GM23248 (cell line): Measurements from ENCODE around the gene EPN2. TPM values are rescaled to one million over a fixed set of nuclear protein-coding genes. Genes with fewer than 3 reads are reported as not detected.
A peak's percentile ranks its signal among the peaks of the same experiment; 100 is the strongest.
"Not testable (repeated sequence)": the region's sequence is repeated elsewhere in the genome, so short reads cannot be mapped to it uniquely, and the experiment has no call there.

Experiments
- DNase-seq: peaks from one replicate; pipeline ENCODE4 v3.0.0-alpha.2; 2015
- H2AFZ ChIP-seq: fragments of 200-600 bp; sonication (generic); 2 replicates; pipeline ENCODE4 v1.6.1; 2016; ENCODE audit warnings: antibody characterized with exemption
- H3F3A ChIP-seq: fragments of 200-600 bp; sonication (generic); 2 replicates; pipeline ENCODE4 v1.6.1; 2016; ENCODE audit warnings: mild to moderate bottlenecking, antibody characterized with exemption, mixed run types; ENCODE audit not compliant: insufficient read depth
- H3K27ac ChIP-seq: fragments of 200-600 bp; sonication (generic); 2 replicates; pipeline ENCODE4 v1.5.1; 2016; ENCODE audit warnings: mild to moderate bottlenecking
- H3K27me3 ChIP-seq: fragments of 200-600 bp; sonication (generic); replicated peaks from 2 replicates; pipeline ENCODE4 v1.6.1; 2016; ENCODE audit warnings: mild to moderate bottlenecking; ENCODE audit not compliant: insufficient read depth
- H3K36me3 ChIP-seq: fragments of 200-600 bp; sonication (generic); 2 replicates; pipeline ENCODE4 v1.6.1; 2016; ENCODE audit warnings: low read depth, mild to moderate bottlenecking
- H3K4me1 ChIP-seq: fragments of 200-600 bp; sonication (generic); 2 replicates; pipeline ENCODE4 v1.6.1; 2016; ENCODE audit warnings: mild to moderate bottlenecking; ENCODE audit not compliant: insufficient read depth
- H3K4me2 ChIP-seq: fragments of 200-600 bp; sonication (generic); one replicate; pipeline ENCODE4 v1.6.1; 2016; ENCODE audit warnings: mild to moderate bottlenecking; ENCODE audit not compliant: unreplicated experiment
- H3K4me3 ChIP-seq: fragments of 200-600 bp; sonication (generic); 2 replicates; pipeline ENCODE4 v1.5.1; 2016; ENCODE audit warnings: mild to moderate bottlenecking
- H3K79me2 ChIP-seq: fragments of 200-600 bp; sonication (generic); 2 replicates; pipeline ENCODE4 v1.6.1; 2016; ENCODE audit warnings: mild to moderate bottlenecking; ENCODE audit not compliant: insufficient read depth
- H3K9ac ChIP-seq: fragments of 200-600 bp; sonication (generic); 2 replicates; pipeline ENCODE4 v1.6.1; 2016; ENCODE audit warnings: mild to moderate bottlenecking
- H3K9me2 ChIP-seq: fragments of 200-600 bp; sonication (generic); 2 replicates; pipeline ENCODE4 v1.6.1; 2016; ENCODE audit warnings: mixed run types, mild to moderate bottlenecking, moderate library complexity; ENCODE audit not compliant: insufficient read depth
- H3K9me3 ChIP-seq: fragments of 200-600 bp; sonication (generic); one replicate; pipeline ENCODE4 v1.6.1; 2017; ENCODE audit warnings: low read depth
- H4K20me1 ChIP-seq: fragments of 200-600 bp; sonication (generic); 2 replicates; pipeline ENCODE4 v1.6.0; 2016; ENCODE audit not compliant: insufficient read depth
- EZH2 ChIP-seq: fragments of 200-600 bp; sonication (generic); IDR thresholded peaks from 2 replicates; pipeline ENCODE4 v1.6.1; 2018; ENCODE audit warnings: antibody characterized with exemption, mild to moderate bottlenecking; ENCODE audit not compliant: insufficient read depth, poor library complexity, severe bottlenecking
- EZH2phosphoT487 ChIP-seq: fragments of 200-600 bp; sonication (generic); IDR thresholded peaks from 2 replicates; pipeline ENCODE4 v1.6.1; 2018; ENCODE audit warnings: antibody characterized with exemption, moderate library complexity, mild to moderate bottlenecking, low read depth; ENCODE audit not compliant: insufficient read depth
- WGBS, 2 experiments: methylation state at CpG; one replicate each; pipeline ENCODE4 v1.1.6; 2015 to 2017; ENCODE audit warnings: low lambda C conversion rate in 2 of 2, low coverage in 1 of 2; ENCODE audit errors: missing lambda C conversion rate in 2 of 2; 5-methylcytosine and 5-hydroxymethylcytosine counted together
- in situ Hi-C: fragments of 300-500 bp; cut with MboI; formaldehyde crosslinking; loops from 2 replicates; pipeline ENCODE4 v1.15.0; 2020
- polyA plus RNA-seq: library from polyadenylated mRNA; unstranded; fragments of >200 nt; fragmentation: Nextera tagmentation; extraction: Ambion mirVana; gene quantifications from 2 replicates; pipeline ENCODE4 v1.2.1, GENCODE V29; 2016
- total RNA-seq: library from RNA; depleted of rRNA; stranded (reverse); fragments of >200 nt; shearing (Covaris generic); gene quantifications from 2 replicates; pipeline ENCODE4 v1.2.3, GENCODE V29; 2014

The EPN2 gene
- total and polyA plus RNA-seq, 2 experiments from 2014 or later = 25.3 to 54.0 TPM

DNA sequence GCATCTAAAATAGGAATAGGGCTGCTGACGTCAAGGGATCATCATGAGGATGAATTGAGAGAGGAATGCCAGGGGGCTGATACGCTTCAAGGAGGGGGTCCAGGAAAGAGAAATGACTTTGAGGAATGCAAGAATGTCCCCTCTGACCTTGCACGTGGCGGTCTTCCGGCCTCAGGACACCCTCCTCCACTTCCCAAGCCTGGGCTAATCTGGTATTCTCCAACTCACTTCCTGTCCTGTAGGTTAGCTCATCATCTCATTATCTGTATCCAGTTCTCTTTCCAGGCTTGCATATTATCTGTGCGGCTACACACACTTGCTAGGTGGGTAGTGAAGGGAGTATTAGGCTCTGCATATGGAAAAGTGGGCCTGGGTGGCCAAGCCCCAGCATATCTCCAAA lies 2.5 kb upstream of the EPN2 start:
- H2AFZ ChIP-seq, H3K36me3 ChIP-seq, H3K4me2 ChIP-seq, H3K4me3 ChIP-seq, H3K9me3 ChIP-seq, H3K9me2 ChIP-seq, H3K9ac ChIP-seq, H3F3A ChIP-seq, H3K27ac ChIP-seq, in situ Hi-C loops, H4K20me1 ChIP-seq, DNase-seq, H3K27me3 ChIP-seq: not testable (repeated sequence)
- peaks cover 11% of the 10 kb centered on the region; the same call in 1 of the 2 replicates for H3K4me1 ChIP-seq
- peaks cover 21% of the 10 kb centered on the region for H3K79me2 ChIP-seq
- WGBS, 2 experiments = 70 to 71% methylated on average over 4 of the region's 6 CpGs

DNA sequence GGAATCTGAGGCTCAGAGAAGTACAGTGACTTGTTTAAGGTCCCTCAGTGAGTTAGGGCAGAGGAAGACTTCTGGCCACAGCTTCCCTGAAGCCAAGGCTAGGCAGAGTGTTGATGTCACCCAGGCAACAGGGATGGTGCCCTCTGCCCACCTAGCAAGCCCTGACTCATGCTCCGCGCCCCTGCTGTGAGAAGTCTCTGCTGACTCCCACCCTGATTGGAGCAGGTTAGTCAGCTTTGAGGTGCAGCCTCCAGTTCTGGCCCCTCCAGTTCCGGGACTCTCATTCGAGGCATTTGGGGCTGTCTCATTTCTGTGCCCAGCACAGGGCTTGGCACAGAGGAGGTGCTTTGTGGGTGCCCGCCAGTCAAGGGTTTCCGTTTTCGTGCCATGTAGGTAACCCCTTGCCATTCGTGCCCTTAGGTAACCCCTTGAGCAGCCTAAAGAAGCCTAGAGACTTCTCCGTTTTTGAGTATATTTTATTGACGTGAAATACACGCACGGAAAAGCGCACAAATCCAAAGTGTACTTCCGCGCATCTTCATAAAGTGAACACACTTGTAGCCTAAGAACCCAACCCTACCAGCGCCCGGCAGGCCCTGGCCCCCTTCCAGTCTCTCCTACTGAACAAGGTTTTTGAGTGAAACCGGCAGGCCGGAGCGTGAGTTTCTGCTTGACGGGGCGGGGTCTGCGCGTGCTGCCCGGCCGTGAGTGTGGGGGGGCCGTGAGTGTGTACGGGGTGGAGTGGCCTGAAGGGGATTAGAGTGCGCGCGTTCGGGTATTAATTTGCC lies 621 bp upstream of the EPN2 start:
- Histone ChIP-seq H3K4me1 (peaks cover 11% of the 10 kb centered on the region; the same call in 1 of the 2 replicates), H3K79me2 (peaks cover 40% of the 10 kb centered on the region)
- H3F3A ChIP-seq, H3K4me3 ChIP-seq, H3K9ac ChIP-seq, H3K27ac ChIP-seq, H3K27me3 ChIP-seq, H4K20me1 ChIP-seq, H3K4me2 ChIP-seq, DNase-seq, H2AFZ ChIP-seq, H3K9me2 ChIP-seq, in situ Hi-C loops, H3K36me3 ChIP-seq, H3K9me3 ChIP-seq: not testable (repeated sequence)
- WGBS, 2 experiments = no CpG with 5 or more reads among the region's 32 CpGs

DNA sequence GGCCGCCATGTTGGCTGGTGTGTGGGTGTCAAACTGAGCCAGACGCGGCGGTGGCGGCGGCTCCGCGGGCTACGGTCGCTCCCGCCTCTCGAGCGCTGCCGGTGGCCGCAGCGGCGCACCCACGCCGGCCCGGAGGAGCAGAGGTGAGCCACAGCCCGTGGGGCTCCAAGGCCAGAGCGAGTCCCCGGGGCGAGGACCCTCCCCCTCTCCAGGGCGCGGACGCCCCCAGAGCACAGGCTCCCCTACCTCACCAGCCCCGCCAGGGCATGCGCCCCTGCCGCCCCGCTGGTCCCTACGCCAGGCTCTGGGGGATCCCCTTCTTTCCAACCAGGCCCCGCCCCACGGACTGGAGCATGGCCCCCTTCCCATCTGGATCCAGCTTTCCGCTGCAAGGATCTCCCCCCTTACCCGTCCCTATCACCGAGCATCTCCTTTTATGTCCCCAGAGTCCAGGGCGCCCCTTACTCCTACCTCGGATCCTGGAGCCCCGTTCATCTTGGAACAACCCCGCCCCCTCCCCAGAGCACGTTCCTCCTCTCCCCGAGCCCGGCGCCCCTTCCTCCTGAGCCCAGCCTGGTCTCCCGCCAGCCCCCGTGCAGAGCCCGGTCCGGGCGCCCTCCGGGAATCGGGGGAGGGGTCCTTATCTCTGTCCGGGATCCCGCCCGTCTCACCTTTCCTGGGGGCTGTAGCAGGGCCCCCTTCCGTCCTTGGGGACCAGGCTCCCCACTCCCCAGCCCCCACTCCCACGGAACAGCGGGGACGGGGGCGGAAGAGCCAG lies 412 bp downstream of the EPN2 start:
- Histone ChIP-seq H3K9ac (peak overlapping the region; percentile 83), H3K36me3 (no peaks in the 10 kb centered on the region), H4K20me1 (0 out of 2 replicates have a peak, but pooled peaks cover under 1% of the 10 kb centered on the region), H3K79me2 (peaks cover 50% of the 10 kb centered on the region), H3K4me3 (peak overlapping the region; percentile 91), H3F3A (0 out of 2 replicates have a peak, but pooled peaks cover 4% of the 10 kb centered on the region), H3K9me2 (no peaks in the 10 kb centered on the region), H3K4me1 (peaks cover 11% of the 10 kb centered on the region; the same call in 1 of the 2 replicates), H3K9me3 (no peaks in the 10 kb centered on the region), H3K27ac (peak overlapping the region; percentile 33), H2AFZ (peak overlapping the region; percentile 77), H3K4me2 (peak overlapping the region; percentile 92), H3K27me3 (no peaks in the 10 kb centered on the region)
- DNase-seq = peak; percentile 53
- no peak for TF ChIP-seq EZH2
- no peak for TF ChIP-seq EZH2phosphoT487
- in situ Hi-C loops = no loop called here
- WGBS, 2 experiments = 1% methylated on average over 15 to 36 of the region's 60 CpGs

DNA sequence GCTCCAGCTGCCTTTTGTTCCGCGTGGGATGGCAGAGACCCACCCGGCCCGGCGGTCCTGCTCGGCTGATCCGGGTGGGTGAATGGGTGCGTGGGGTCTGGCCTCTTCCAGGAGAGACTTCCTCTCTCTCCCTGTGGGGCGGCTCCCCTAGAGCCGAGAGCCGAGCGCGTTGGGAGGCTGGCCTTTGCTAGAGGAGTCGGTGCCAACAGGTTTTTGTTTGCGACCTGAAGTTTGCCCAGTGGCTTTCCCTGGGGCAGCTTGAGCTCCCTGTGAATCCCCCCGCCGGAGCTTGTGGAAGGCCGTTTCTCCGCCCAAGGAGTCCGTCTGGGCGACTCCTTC lies 970 bp downstream of the EPN2 start:
- Histone ChIP-seq H3K79me2 (peaks cover 56% of the 10 kb centered on the region), H3K27ac (peak overlapping the region; percentile 33; the same call in 1 of the 2 replicates), H3K9me3 (no peaks in the 10 kb centered on the region), H3K4me1 (peaks cover 11% of the 10 kb centered on the region; the same call in 1 of the 2 replicates), H3F3A (0 out of 2 replicates have a peak, but pooled peaks cover 4% of the 10 kb centered on the region), H4K20me1 (0 out of 2 replicates have a peak, but pooled peaks cover 3% of the 10 kb centered on the region), H3K9ac (peak overlapping the region; percentile 83), H3K4me3 (peak overlapping the region; percentile 91), H3K4me2 (peak overlapping the region; percentile 92), H3K36me3 (no peaks in the 10 kb centered on the region), H3K27me3 (no peaks in the 10 kb centered on the region), H2AFZ (peak overlapping the region; percentile 77), H3K9me2 (no peaks in the 10 kb centered on the region)
- WGBS, 2 experiments = 0 to 1% methylated on average over 18 to 21 of the region's 21 CpGs
- TF ChIP-seq EZH2phosphoT487 (no peak), EZH2 (no peak)
- in situ Hi-C loops = no loop called here
- DNase-seq = peak; percentile 65
